NCI-H2227 treated with DMSO at 0.1 percent for 48 hours (cell line): ENCODE measurements around the gene PALLD.
A peak's percentile ranks its signal among the peaks of the same experiment; 100 is the strongest.
"Not testable (repeated sequence)": the region's sequence is repeated elsewhere in the genome, so short reads cannot be mapped to it uniquely, and the experiment has no call there.

Experiments used
- DNase-seq: peaks from one replicate; lab custom pipeline; 2025; lab: John Stamatoyannopoulos, UW

The PALLD gene

DNA sequence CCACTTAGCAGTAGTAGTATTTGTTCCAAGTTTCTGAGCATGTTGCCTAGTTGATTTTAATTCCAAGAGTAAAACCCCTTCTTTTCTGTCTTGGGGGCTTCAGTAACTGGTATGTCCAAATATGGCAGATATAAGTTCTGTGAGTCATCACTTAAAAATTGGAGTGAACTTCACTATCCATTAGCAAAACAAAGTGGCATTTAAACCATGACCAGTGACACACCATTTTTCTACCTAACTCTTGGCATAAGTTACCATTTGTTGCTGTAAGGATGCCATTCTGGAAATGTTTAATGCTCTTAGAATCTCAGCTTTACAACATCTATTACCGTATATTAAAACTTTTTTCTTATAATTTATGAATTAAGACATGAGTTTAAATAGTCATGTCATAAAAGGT lies 411.2 kb downstream of the PALLD start:
- no peak for DNase-seq

DNA sequence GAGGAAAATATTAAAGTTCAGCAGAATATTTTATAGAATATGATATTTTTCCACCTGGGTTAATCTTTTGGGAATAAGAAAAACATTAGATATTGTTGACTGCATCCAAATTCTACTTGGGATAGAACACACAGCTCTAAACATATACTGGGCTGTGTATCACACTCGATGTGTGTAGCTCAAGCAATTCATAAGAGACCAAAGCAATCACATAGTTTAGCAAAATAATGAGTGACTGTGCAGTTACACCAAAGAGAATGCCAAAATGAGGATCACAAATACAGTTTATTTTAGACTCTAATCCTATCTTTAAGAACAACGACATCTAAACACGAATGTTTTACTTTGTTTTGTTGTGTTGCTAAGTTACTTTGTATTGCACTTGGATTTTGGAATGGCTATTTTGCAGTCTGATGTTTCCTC lies 412.0 kb downstream of the PALLD start:
- DNase-seq, result no peak

DNA sequence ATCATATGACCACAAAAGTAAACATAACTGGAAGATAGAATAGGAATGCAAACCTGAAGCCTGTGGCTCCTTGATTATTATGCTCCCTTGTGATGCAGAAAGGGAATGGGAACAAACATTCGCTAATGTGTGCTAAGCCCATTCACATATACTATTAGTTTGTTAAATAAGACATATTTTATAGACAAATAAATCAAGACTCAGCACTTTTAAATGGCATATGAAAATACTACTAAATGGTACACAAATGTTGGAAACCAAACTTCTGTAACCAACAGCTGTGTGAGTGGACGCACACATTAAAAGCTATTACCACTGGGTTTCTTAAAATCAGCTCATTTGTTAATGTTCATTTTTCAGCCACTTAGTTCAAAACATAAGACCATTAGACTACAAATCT lies 417.2 kb downstream of the PALLD start:
- DNase-seq, result no peak

DNA sequence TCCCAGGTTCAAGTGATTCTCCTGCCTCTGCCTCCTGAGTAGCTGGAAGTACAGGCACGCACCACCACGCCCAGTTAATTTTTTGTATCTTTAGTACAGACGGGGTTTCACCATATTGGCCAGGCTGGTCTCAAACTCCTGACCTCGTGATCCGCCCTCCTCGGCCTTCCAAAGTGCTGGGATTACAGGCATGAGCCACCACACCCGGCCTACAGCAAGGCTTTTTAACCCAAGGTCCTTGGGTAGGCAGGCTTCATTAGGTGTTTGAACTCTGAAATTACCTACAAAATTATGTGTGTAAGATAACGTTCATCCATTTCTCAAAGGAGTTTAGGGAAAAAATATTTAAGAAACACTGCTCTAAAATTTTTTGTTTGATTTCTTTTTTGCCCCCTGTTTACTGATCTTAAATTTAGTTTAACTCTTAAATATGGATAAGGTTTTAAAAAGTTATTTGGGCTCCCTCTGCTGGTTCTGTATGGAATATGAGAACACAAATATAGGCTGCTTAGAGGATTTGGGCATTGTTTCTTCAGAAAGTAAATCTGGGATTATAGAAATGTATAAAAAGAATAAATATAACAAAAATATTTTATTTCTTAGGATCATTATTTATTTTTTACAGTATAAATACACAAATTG lies 420.4 kb downstream of the PALLD start:
- DNase-seq, result peak; percentile 25

DNA sequence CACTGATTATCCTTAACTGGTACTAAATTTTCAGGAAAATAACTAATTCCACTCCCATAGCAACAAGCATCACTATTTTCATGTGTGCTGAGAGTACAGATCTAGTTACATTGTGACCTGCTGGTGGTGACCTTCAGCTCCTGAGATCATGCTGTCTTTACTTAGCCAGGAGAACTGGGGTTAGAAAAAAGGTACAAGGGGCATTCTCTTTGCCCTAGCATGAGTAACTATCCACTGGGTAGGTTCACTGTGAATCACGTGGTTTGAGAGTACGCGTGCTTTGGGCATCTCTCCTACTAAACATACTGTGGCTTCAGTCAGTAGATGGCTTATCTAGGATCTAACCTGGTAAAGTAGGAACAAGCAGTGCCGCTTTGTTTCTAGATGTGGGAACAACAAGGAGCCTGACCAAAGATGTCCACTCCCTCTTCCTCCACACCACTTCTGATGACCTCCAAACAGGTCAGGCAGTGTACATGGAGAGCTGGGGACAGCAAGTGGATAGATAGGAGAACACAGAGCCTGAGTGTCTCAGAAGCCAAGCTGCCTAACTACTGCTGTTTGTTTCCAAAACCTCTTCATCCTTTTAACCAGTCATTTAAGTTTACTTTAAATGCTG lies 423.0 kb downstream of the PALLD start:
- peak; percentile 59 for DNase-seq

DNA sequence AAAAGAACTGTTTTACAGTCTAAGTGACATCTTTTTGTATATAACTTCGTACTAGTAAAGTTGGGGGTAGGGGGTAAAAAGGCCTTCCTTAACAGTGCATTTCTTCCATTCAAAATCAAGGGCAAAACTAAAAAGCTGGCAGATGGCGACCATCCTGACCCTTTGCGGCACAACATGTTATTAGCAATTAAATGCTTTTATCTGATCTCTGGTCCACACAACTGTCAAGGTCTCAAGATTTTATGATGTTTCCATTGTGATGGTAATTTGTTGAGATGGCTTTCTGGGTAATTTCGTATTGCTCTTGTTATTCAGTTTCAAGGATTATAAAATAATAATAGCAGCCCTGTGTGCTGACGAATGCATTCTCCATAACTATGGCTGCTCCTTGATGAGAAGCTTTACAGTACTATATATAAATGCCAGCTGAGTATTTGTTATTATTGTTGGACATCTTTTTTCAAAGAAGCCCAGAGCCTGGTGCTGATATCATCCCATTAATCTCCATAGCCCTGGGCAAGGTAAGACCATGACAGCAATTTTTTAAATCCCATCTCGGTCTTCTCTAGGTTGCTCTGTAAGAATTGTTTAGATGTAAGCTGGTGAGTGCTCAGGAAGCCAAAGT lies 423.7 kb downstream of the PALLD start:
- DNase-seq, result peak; percentile 81

DNA sequence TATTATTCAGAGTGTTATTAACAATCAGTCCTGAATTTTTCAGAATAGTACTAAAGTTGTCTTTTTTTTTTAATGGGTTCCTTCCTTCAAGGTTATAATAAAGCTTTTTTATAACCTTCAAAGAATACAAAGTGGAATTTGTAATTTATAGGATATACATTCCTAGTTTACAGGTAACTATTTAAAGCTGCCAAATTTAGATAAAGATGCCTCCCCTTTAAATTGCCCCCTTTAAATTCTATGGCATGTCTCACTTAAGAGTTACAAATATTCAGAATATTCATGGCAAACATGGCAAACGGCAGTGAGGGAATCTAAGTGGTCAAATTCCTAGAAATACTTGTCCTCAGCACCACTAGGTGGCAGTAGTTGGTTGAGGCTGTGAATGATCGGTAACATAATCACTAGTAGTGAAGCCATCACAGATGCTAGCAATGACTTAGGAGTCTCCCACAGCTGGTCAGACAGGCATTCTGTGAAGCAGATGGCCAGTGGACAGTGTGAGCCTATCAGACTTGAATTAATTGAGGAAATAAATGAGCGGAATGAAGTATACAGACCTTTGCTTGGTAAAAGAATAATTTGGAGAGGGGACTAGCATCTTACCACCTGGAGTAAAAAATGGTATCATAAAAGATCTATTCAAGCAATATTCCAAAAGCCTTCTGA lies 426.8 kb downstream of the PALLD start:
- peak; percentile 74 for DNase-seq

DNA sequence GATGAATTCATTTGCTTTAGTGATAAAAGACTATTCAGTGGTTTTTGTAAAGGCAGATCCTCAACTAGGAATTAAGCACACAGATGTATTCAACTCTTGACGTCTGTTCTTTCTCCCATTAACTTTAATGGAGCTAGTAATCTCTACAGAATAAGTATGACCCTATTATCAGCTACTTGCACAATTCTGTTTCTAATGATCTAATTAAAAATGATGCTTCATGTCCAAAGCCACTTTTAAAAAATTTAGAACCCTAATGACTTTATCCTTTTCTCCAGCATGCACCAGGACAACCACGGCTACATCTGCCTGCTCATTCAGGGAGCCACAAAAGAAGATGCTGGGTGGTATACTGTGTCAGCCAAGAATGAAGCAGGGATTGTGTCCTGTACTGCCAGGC lies 427.8 kb downstream of the PALLD start:
- no peak for DNase-seq

DNA sequence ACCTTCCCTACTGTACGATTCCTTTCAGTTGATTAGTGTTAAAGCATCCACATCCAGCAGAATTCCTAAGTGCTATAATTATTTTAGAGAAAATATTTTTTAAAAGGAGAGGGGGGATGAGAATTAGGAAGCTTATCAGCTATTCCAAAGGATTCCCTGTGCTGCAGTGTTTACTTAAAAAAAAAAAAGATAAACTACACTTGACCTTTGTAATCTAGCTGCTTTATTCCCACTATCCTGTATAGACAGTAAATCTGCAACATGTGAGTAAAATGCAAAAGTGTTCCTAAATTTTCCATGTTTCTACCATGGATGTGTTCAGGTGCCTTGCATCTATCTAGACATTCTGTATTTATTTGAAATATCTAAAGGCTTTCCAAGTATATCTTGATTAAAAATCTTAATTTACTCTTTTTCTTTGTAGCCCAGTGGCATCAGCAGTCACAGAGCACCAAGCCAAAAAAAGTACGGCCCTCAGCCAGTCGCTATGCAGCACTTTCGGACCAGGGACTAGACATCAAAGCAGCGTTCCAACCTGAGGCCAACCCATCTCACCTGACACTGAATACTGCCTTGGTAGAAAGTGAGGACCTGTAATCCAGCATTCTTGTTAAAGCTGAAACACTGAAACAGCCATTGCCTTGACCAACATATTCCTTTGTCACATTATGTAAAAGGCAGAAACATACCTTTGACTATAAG lies 429.1 kb downstream of the PALLD start:
- DNase-seq, result no peak

DNA sequence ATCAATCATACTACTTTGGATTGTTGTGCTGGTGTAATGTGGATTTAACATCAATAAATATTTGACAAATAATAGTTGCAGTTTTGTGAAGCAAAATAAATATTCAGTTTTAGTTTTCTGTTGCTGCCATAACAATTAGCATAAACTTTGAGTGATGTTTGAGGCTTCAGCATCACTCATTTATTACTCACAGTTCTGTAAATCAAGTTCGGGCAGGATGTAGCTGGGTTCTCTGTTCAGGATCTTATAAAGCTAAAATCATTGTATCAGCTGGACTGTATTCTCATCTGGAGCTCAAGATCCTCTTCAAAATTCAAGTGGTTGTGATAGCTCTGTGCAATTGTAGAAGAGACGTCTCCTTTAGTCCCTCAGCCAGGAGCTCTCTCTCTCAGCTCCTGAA lies 431.5 kb downstream of the PALLD start:
- DNase-seq, result no peak

DNA sequence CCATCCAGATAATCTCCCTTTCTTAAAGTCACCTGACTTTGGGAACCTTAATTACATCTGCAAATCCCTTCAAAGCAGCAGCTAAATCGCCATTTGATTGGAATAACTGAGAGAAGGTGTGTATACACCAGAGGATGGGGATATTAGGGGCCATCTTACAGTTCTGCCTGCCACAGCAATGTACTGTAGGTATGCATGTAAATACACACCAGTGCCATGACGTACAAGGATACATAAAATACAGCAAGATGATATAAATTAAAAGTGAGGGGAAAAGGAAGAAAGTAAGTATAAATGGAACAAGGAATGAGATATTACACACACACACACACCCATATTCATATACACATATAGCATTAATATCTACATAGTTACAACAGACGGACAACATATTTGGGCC lies 432.0 kb downstream of the PALLD start:
- no peak for DNase-seq

DNA sequence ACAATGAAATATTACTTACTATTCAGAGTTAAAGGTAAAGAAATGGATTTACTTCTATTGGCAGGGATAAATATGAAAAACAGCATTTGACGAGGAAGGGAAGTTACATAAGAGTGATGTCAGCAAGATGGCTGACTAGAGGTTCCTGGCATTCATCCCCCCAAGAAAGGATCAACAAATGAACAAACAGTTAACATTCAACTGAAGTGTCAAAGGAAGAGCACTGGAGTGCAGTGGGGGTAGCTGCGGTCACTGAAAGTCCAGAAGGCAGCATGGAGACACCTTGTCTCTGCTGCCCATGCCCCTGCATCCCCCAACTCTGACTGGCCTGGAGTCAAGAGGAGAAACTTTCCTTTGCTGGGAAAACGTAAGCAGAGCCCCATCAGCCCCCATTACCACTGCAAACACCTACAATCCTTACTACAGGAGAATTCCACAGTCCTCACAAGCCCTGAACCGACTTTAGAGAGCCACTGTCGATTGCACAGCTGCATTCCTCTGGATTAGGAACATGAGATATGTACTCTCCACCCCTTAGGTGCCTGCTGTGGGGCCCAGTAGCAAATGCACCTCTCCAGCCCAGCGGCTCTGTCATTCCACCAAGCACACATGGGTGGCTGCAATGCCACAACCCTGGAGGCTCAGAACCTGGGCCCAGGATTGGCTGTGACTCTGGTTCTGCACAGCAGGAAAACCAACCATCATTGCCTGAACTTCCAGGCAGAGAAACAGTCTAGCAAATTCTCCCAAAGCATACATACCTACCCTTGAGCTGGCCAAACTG lies 433.8 kb downstream of the PALLD start:
- no peak for DNase-seq

DNA sequence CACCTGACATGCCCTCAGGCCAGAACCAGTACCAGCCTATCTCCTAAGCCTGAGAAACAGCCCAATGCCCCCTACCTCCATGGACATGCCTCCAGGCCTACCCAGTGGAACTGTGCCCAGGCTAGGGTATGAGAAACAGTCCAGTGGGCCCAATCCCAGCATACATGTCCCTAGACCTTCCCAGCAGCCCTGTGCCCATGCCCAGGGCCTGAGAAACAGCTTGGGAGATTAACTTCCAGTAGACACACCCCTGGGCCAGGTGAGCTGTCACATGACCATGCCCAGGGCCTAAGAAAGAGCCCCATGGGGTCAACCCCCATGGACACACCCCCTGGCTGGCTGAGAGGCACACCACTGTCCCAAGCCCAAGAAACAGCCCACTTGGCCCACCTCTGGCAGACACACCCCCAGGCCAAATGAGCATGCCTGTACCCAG lies 434.4 kb downstream of the PALLD start:
- DNase-seq, result no peak

DNA sequence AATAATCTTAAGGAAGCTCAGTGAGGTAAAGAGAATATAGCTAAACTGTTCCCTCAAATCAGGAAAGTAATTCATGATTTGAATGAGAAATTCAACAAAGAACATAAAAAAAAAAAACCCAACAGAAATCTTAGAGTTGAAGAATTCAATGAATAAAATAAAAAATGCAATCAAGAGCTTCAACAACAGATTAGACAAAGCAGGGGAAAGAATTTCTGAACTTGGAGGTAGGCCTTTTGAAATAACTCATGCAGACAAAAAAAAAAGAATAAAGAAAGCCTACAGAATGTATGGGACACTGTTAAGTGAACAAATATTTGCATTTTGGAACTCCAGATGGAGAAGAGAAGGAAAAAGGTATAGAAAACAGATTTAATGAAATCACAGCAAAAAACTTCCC lies 435.3 kb downstream of the PALLD start:
- DNase-seq, result no peak

DNA sequence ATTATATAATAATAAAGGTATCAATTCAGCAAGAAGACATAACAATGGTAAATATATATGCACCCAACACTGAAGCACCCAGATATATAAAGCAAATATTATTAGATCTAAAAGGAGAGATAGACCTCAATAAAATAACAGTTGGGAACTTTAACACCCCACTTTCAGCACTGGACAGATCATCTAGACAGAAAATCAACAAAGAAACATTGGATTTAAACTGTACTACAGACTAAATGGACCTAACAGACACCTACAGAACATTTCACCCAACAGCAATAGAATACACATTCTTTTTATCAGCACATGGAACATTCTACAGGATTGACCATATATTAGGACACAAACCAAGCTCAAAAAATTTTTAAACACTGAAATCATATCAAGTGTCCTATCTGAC lies 436.6 kb downstream of the PALLD start:
- no peak for DNase-seq

DNA sequence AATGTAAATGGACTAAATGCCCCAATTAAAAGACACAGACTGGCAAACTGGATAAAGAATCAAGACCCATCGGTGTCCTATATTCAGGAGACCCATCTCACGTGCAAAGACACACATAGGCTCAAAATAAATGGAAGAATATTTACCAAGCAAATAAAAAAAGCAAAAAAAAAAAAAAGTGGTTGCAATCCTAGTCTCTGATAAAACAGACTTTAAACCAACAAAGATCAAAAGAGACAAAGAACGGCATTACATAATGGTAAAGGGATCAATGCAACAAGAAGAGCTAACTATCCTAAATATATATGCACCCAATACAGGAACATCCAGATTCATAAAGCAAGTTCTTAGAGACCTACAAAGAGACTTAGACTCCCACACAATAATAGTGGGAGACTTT lies 440.6 kb downstream of the PALLD start:
- DNase-seq, result not testable (repeated sequence)

DNA sequence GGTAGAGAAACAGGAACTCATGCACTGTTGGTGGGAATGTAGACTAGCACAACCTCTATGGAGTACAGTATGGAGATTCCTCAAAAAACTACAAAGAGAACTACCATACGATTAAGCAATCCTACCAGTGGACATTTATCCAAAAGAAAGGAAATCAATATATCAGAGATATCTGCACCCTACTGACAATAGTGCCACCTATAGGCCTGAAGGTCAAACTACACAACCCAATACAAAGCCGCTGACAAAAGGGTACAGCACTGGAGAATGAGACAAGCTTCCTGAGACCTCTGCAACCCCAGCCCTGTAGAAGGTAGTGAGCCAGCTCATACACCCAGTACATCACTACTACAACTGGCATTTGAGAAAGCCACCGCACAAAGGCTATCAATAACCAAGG lies 446.1 kb downstream of the PALLD start:
- no peak for DNase-seq

DNA sequence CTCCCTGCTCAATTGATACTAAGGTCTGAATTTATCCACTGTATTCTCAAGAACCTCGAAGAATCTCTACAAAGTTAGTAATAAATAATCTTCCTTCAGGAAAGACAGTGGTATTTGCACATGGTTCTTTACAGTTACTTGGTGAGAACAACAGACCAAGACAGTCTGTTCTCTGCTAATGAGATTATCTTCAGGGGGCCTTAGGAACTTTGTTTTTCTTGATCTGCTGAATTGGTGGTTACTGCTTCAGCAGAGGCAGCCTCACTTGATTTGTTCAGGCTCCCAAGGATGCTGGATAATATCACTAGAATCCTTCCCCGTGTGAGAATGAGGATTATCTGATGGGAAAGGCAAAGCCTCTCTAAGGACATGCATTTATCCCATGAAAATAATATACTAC lies 448.4 kb downstream of the PALLD start:
- no peak for DNase-seq

DNA sequence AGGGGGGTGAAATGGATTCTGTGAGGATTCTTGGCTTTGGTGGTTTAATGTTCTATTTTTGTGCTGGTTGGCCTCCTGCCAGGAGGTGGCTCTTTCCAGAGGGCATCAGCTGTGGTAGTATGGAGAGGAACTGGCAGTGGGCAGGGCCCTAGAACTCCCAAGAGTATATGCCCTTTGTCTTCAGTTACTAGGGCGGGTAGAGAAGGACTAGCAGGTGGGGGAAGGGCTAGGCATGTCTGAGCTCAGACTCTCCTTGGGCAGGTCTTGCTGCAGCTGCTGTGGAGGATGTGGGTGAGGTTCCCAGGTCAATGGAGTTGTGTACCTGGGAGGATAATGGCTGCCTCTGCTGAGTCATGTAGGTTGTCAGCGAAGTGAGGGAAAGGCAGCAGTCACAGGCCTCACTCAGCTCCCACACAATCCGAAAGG lies 456.0 kb downstream of the PALLD start:
- DNase-seq, result not testable (repeated sequence)

DNA sequence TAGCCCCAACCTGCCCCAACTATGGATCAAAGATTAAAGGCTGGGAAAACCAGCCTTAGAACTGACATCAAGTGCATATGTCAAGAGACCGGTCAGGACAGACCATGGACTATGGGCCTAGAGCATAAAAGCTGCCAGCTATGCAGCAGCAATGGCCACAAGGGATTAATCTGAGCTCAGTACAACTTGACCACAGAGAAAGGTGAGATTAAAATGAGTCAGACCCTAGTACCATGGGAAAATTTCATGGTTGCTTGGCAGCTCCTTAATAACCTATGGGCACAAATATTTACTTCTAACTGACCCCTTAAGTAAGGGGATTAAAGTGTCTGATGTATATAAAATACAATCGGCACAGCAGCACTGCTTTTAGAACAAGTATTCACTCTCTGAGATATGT lies 458.8 kb downstream of the PALLD start:
- DNase-seq, result no peak

DNA sequence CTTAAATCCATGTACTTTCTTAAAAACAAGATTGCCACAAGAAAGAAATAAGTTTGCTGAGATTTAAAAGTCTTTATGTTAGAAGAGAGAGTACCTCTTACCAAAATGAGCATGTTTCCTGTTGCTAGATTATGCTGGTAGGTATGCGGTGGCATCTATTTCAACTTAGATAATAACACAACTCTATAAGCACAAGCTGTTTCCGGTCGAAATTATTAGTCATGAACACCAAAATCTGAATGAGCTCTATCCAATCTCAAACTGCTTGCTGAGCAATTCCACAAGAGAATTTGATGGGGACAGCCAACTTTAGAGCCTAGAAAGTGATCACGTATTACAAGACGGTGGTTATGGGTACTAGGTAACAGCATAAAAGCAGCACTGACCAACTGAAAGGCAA lies 463.9 kb downstream of the PALLD start:
- no peak for DNase-seq

DNA sequence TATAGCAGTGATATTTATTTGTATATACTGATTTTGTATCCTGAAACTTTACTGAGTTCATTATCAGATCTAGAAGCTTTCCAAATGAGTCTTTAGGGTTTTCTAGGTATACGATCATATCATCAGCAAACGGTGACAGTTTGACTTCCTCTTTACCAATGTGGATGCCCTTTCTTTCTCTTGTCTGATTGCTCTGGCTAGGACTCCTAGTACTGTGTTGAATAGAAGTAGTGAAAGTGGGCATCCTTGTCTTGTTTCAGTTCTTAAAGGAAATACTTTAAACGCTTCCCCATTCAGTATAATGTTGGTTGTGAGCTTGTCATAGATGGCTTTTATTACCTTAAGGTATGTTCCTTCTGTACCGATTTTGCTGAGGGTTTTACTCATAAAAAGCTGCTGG lies 475.7 kb downstream of the PALLD start:
- no peak for DNase-seq
